Ascending aorta (tissue), 2 donors: Measurements from ENCODE around the gene ALDH1B1. TPM values are rescaled to one million over a fixed set of nuclear protein-coding genes. Genes with fewer than 3 reads are reported as not detected.

Source experiments
- DNase-seq, 2 donors: peaks; one replicate each; pipeline ENCODE4 v3.0.0-alpha.2; 2019; ENCODE audit warnings: low spot score in 2 of 2
- H3K27ac ChIP-seq, 2 donors: fragments of 200-600 bp; sonication (generic); one replicate each; pipeline ENCODE4 v1.5.1; 2016 to 2017; ENCODE audit warnings: mild to moderate bottlenecking in 1 of 2
- H3K27me3 ChIP-seq: fragments of 200-600 bp; sonication (generic); one replicate; pipeline ENCODE4 v1.5.1; 2017
- H3K36me3 ChIP-seq, 2 donors: fragments of 200-600 bp; sonication (generic); one replicate each; pipeline ENCODE4 v1.5.1; 2016
- H3K4me1 ChIP-seq, 2 donors: fragments of 200-600 bp; sonication (generic); one replicate each; pipeline ENCODE4 v1.5.1; 2016 to 2017; ENCODE audit warnings: mild to moderate bottlenecking in 1 of 2
- H3K4me3 ChIP-seq, 2 donors: fragments of 200-600 bp; sonication (generic); one replicate each; pipeline ENCODE4 v1.5.1; 2016 to 2017; ENCODE audit warnings: mild to moderate bottlenecking in 1 of 2
- H3K9me3 ChIP-seq, 2 donors: fragments of 200-600 bp; sonication (generic); one replicate each; pipeline ENCODE4 v1.5.1; 2016
- CTCF ChIP-seq, 3 experiments: fragments of 200-600 bp in 2 of 3; fragments of 450-650 bp in 1 of 3; sonication (generic) in 2 of 3; IDR thresholded peaks; one replicate each; pipeline ENCODE4 v1.5.1; 2016 to 2019; ENCODE audit warnings: antibody characterized with exemption in 3 of 3, mild to moderate bottlenecking in 1 of 3, moderate library complexity in 1 of 3
- intact Hi-C: fragments of 100-400 bp; cut with DNase I; formaldehyde crosslinking; loops from one replicate; pipeline ENCODE4 v1.15.1; 2023
- total RNA-seq: library from RNA; depleted of rRNA; stranded (reverse); fragments of >200 nt; gene quantifications from one replicate; pipeline ENCODE4 v1.1.0, GENCODE V29; 2016

The ALDH1B1 gene
- total RNA-seq, 1 donor from 2014 or later, result 85.5 TPM

GRCh38 chr9:38417003-38417945, 24.8 kb downstream of the ALDH1B1 start:
- Histone ChIP-seq H3K27ac (peak overlapping the region in 1 of 2 donors; percentile 15), H3K9me3 (no peaks in the 10 kb centered on the region), H3K4me1 (no peaks in the 10 kb centered on the region), H3K4me3 (no peak overlapping the region), H3K36me3 (no peaks in the 10 kb centered on the region), H3K27me3 (no peaks in the 10 kb centered on the region)
- no peak for DNase-seq
- peak in 2 of 3 experiments; percentile 49 for TF ChIP-seq CTCF (IDR thresholded peaks at IDR 0.05)
- intact Hi-C loops, result no loop called here

DNA sequence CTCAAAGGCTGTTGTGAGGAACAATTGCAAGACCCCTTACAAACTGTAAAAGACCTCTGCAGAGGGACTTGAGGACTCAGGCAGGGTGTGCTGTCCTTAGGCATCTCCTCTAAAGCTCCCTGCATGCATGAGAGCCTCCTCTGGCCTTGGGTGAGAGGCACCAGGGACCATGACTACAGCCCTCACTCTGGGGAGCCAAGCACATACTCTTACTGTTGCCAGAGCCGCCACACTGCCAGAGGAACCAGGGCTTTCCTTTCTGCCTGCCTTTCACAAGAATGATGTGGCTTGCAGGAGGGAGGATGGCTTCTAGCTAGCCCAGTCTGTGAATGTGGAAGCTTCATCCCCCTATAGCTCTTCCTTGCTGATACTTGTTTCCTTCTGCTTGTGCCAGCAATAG, 25.9 kb downstream of the ALDH1B1 start:
- H3K27ac ChIP-seq, result no peak overlapping the region
- no peaks in the 10 kb centered on the region for H3K9me3 ChIP-seq
- no peaks in the 10 kb centered on the region for H3K27me3 ChIP-seq
- intact Hi-C loops, result no loop called here
- peaks cover 0 to 11% of the 10 kb centered on the region in 2 donors for H3K4me1 ChIP-seq
- H3K4me3 ChIP-seq, result no peak overlapping the region
- no peaks in the 10 kb centered on the region for H3K36me3 ChIP-seq
- no peak for TF ChIP-seq CTCF (IDR thresholded peaks at IDR 0.05)
- no peak for DNase-seq

- intact Hi-C loops, result no loop called here
- Histone ChIP-seq H3K27me3 (no peaks in the 10 kb centered on the region), H3K36me3 (no peaks in the 10 kb centered on the region), H3K9me3 (no peaks in the 10 kb centered on the region), H3K4me1 (peaks cover 0 to 12% of the 10 kb centered on the region in 2 donors), H3K4me3 (no peak overlapping the region), H3K27ac (no peak overlapping the region)
- DNase-seq, result no peak
- no peak for TF ChIP-seq CTCF (IDR thresholded peaks at IDR 0.05)
These were observed 26.7 kb downstream of the ALDH1B1 start for GRCh38 chr9:38419181-38419580.

- no peaks in the 10 kb centered on the region for H3K27me3 ChIP-seq
These were observed 29.2 kb downstream of the ALDH1B1 start for GRCh38 chr9:38421498-38422211.

More at GRCh38 chr9:38421498-38422211, 29.2 kb downstream of the ALDH1B1 start:
- Histone ChIP-seq H3K9me3 (no peaks in the 10 kb centered on the region), H3K4me1 (peaks cover 0 to 12% of the 10 kb centered on the region in 2 donors), H3K27ac (no peak overlapping the region), H3K36me3 (no peaks in the 10 kb centered on the region), H3K4me3 (no peak overlapping the region)
- intact Hi-C loops, result loop anchor here (5.0 to 10.0 kb wide), 2 partner anchors 334 to 517 kb away; partner anchors contain the start of gene SLC25A51
- no peak for TF ChIP-seq CTCF (IDR thresholded peaks at IDR 0.05)
- peak in 1 of 2 donors; percentile 48 for DNase-seq
